Measurements from ENCODE around the gene LOXL4.

GRCh38 chr10:98212196-98212595 lies 55.8 kb downstream of the LOXL4 start:
- no peak for TF ChIP-seq POLR2AphosphoS5 (IDR thresholded peaks at IDR 0.05; ENCODE audit: low read depth, low read length)
- TF ChIP-seq TAF1 (IDR thresholded peaks at IDR 0.05; ENCODE audit: borderline replicate concordance, low read depth, low read length) = no peak

Measured in GM12892 (cell line).